Measurements from ENCODE around the gene NPEPL1.

GRCh38 chr20:58670659-58671058, 21.9 kb upstream of the NPEPL1 start:
- no peak for TF ChIP-seq TAF1 (IDR thresholded peaks at IDR 0.05; ENCODE audit: low read depth, low read length)
- no peak for TF ChIP-seq POLR2A (IDR thresholded peaks at IDR 0.05; ENCODE audit: low read depth, low read length)
- TF ChIP-seq POLR2AphosphoS5 (IDR thresholded peaks at IDR 0.05; ENCODE audit: low read depth, low read length), result no peak
- no peak for TF ChIP-seq POU2F2 (IDR thresholded peaks at IDR 0.05; ENCODE audit: low read depth, low read length)
- TF ChIP-seq SPI1 (IDR thresholded peaks at IDR 0.05; ENCODE audit: low read depth, low read length), result no peak
- TF ChIP-seq PAX5 (IDR thresholded peaks at IDR 0.05; ENCODE audit: insufficient read depth, low read length, severe bottlenecking), result no peak

Data from GM12891 (cell line).